Pancreas (tissue), 10 donors: Measurements from ENCODE around the gene MRPL33. TPM values are rescaled to one million over a fixed set of nuclear protein-coding genes. Genes with fewer than 3 reads are reported as not detected.
A peak's percentile ranks its signal among the peaks of the same experiment; 100 is the strongest.

ENCODE experiments used
- ATAC-seq, 4 donors: fragments of 200-7000 bp; cut with Tn5 transposase; one replicate each; pipeline versions ENCODE4 v1.8.0 to v1.9.1; 2020; ENCODE audit warnings: mild to moderate bottlenecking in 4 of 4, moderate library complexity in 4 of 4
- DNase-seq, 6 donors: peaks; one replicate each; pipeline ENCODE4 v3.0.0-alpha.2; 2020
- FAIRE-seq: peaks from 2 replicates; lab custom pipeline; 2012; peaks lifted over from hg19 to GRCh38; lab: Jason Lieb, UNC
- H3K27ac ChIP-seq, 4 donors: fragments of 200-600 bp; sonication (generic); 1 replicate in 3 of 4; 2 replicates in 1 of 4; pipeline versions ENCODE4 v1.5.0 to v1.8.0; 2020
- H3K27me3 ChIP-seq, 4 donors: fragments of 200-600 bp; one replicate each; pipeline ENCODE4 v1.8.0; 2021
- H3K36me3 ChIP-seq, 3 donors: fragments of 200-600 bp; sonication (generic) in 1 of 3; one replicate each; pipeline versions ENCODE4 v1.5.0 to v1.8.0; 2020 to 2021
- H3K4me1 ChIP-seq, 3 donors: fragments of 200-600 bp; one replicate each; pipeline ENCODE4 v1.8.0; 2021
- H3K4me3 ChIP-seq, 4 donors: fragments of 200-600 bp; sonication (generic) in 2 of 4; one replicate each; pipeline versions ENCODE4 v1.5.0 to v1.8.0; 2020 to 2021
- H3K9me3 ChIP-seq, 4 donors: fragments of 200-600 bp; one replicate each; pipeline ENCODE4 v1.8.0; 2021
- WGBS, 2 donors: extraction: QIAGEN DNeasy Blood & Tissue Kit; methylation state at CpG; one replicate each; pipeline ENCODE4 v1.1.7; 2013; 5-methylcytosine and 5-hydroxymethylcytosine counted together
- intact Hi-C, 3 donors: fragments of 100-400 bp; cut with DNase I; formaldehyde crosslinking; loops; one replicate each; pipeline versions ENCODE4 v1.11.1 to v1.14.2; 2022
- polyA plus RNA-seq, 2 donors: library from polyadenylated mRNA; stranded (reverse); fragments of 200-250 nt; gene quantifications; one replicate each; pipeline ENCODE4 v1.2.3, GENCODE V29; 2013
- total RNA-seq, 6 donors: library from RNA; stranded (reverse); fragmentation: NEBNext Ultra II Directional in 4 of 6; extraction: Animal tissue kit (Norgen Biotek cat#: 25700) in 4 of 6; gene quantifications; one replicate each; pipeline versions ENCODE4 v1.2.1 to v1.2.4, GENCODE V29; 2021 to 2023
- TF ChIP-seq, protein P1 (sequence below), 4 donors: fragments of 200-600 bp; sonication (generic) in 3 of 4; IDR thresholded peaks; one replicate each; pipeline versions ENCODE4 v1.5.0 to v1.8.0; 2021; ENCODE audit warnings: antibody characterized with exemption in 4 of 4
- donor health status: healthy with polysubstance abuse.
- donor health status: DM: no; HTN: no; CAD: no; lungs with moderate emphysema.
- donor health status: DM: no; HTN: no; CAD: no.
- donor health status: control.
- donor health status: control.
- donor health status: Bipolar disorder and iron deficiency.
- donor health status: DM: yes; HTN: yes; CAD: no.
- donor health status: DM: no; HTN: no; CAD: no.
- donor health status: DM: no; HTN: no; CAD: no.
- donor health status: DM: yes; HTN: yes; CAD: no.

Gene MRPL33
- total and polyA plus RNA-seq, 8 donors: 17.8 to 120 (median 27.7) TPM

- peaks cover 0 to 14% (median 4%) of the 10 kb centered on the region in 3 donors for H3K4me1 ChIP-seq
- ATAC-seq (no peak), DNase-seq (no peak), FAIRE-seq (no peak)
- no peaks in the 10 kb centered on the region for H3K9me3 ChIP-seq
- no peaks in the 10 kb centered on the region for H3K27me3 ChIP-seq
- H3K27ac ChIP-seq: peak overlapping the region in 2 of 4 donors; percentile 25 to 47
- WGBS, 2 donors: 87 to 89% methylated on average over 4 of the region's 4 CpGs
- H3K4me3 ChIP-seq: no peak overlapping the region
- TF ChIP-seq, protein P1, sequence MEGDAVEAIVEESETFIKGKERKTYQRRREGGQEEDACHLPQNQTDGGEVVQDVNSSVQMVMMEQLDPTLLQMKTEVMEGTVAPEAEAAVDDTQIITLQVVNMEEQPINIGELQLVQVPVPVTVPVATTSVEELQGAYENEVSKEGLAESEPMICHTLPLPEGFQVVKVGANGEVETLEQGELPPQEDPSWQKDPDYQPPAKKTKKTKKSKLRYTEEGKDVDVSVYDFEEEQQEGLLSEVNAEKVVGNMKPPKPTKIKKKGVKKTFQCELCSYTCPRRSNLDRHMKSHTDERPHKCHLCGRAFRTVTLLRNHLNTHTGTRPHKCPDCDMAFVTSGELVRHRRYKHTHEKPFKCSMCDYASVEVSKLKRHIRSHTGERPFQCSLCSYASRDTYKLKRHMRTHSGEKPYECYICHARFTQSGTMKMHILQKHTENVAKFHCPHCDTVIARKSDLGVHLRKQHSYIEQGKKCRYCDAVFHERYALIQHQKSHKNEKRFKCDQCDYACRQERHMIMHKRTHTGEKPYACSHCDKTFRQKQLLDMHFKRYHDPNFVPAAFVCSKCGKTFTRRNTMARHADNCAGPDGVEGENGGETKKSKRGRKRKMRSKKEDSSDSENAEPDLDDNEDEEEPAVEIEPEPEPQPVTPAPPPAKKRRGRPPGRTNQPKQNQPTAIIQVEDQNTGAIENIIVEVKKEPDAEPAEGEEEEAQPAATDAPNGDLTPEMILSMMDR (IDR thresholded peaks at IDR 0.05): no peak
- H3K36me3 ChIP-seq: no peaks in the 10 kb centered on the region
- intact Hi-C loops: no loop called here
Measured at GRCh38 chr2:27729614-27730013, 41.9 kb upstream of the MRPL33 start.

- DNase-seq (peak in 1 of 6 donors; percentile 49), FAIRE-seq (no peak), ATAC-seq (peak; percentile 49 to 85 (median 72))
- H3K9me3 ChIP-seq: no peaks in the 10 kb centered on the region
- TF ChIP-seq, protein P1 (IDR thresholded peaks at IDR 0.05): no peak
- no peaks in the 10 kb centered on the region for H3K36me3 ChIP-seq
- peak overlapping the region in 2 of 4 donors; percentile 25 to 47 for H3K27ac ChIP-seq
- peaks cover 3 to 20% (median 4%) of the 10 kb centered on the region in 3 donors for H3K4me1 ChIP-seq
- no peak overlapping the region for H3K4me3 ChIP-seq
- 37 to 49% methylated on average over 3 of the region's 3 CpGs for WGBS, 2 donors
- intact Hi-C loops: no loop called here
- no peaks in the 10 kb centered on the region for H3K27me3 ChIP-seq
Measured at GRCh38 chr2:27730261-27730662, 41.3 kb upstream of the MRPL33 start.

DNA sequence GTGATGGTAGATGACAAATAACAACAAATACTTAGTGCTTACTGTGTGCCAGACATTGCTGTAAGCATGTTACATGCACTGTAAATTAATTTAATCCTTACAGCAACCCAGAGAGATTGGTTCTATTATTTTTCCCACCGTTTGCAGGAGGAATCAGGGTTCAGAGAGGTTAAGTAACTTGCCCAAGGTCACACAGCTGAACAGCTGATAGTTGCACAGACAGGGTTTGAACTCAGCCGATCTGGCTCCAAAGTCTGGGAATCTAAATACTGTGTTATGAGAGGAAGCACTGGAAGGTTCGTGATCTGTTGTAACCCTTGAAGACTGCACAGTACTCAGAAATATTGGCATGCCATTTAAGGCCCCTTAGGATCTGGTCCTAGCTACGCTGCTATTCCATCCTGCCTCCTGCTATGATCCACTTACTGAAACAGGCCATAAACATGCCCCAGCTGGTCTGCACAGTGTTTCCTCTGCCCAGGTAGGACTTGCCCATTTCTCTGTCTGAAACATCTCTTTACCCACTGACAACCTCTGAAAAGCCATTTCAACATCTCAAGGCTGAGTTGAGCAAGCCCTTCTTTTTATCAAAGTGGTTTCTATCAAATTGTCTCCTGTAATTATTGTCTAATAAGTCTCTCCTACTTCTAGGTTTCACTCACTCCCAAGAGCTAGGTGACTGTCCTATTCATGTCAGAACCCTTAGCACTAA, 40.4 kb upstream of the MRPL33 start:
- H3K4me3 ChIP-seq: no peak overlapping the region
- intact Hi-C loops: no loop called here
- H3K4me1 ChIP-seq: peaks cover 3 to 26% (median 4%) of the 10 kb centered on the region in 3 donors
- H3K27me3 ChIP-seq: no peaks in the 10 kb centered on the region
- 39 to 45% methylated on average over 4 of the region's 4 CpGs for WGBS, 2 donors
- H3K27ac ChIP-seq: peak overlapping the region in 2 of 4 donors; percentile 25 to 47
- no peaks in the 10 kb centered on the region for H3K9me3 ChIP-seq
- no peak for FAIRE-seq
- no peaks in the 10 kb centered on the region for H3K36me3 ChIP-seq
- TF ChIP-seq, protein P1 (IDR thresholded peaks at IDR 0.05): no peak
- no peak for DNase-seq
- ATAC-seq: no peak

- ATAC-seq: no peak
- 93 to 97% methylated on average over 1 of the region's 1 CpG for WGBS, 2 donors
- intact Hi-C loops: no loop called here
- H3K27ac ChIP-seq: no peak overlapping the region
- H3K9me3 ChIP-seq: no peaks in the 10 kb centered on the region
- TF ChIP-seq, protein P1 (IDR thresholded peaks at IDR 0.05): no peak
- H3K4me1 ChIP-seq: peaks cover 4 to 49% (median 9%) of the 10 kb centered on the region in 3 donors
- no peaks in the 10 kb centered on the region for H3K27me3 ChIP-seq
- no peak for DNase-seq
- FAIRE-seq: no peak
- no peaks in the 10 kb centered on the region for H3K36me3 ChIP-seq
- no peak overlapping the region for H3K4me3 ChIP-seq
Measured at GRCh38 chr2:27734305-27734704, 37.2 kb upstream of the MRPL33 start.
